Measurements from ENCODE around the gene CCDC107.
A peak's percentile ranks its signal among the peaks of the same experiment; 100 is the strongest.
"Not testable (repeated sequence)": the region's sequence is repeated elsewhere in the genome, so short reads cannot be mapped to it uniquely, and the experiment has no call there.

Gene CCDC107

GRCh38 chr9:35638751-35639150 is 19.3 kb upstream of the CCDC107 start:
- not testable (repeated sequence) for DNase-seq

GRCh38 chr9:35639225-35639624 is 18.9 kb upstream of the CCDC107 start:
- not testable (repeated sequence) for DNase-seq

GRCh38 chr9:35639631-35640030 is 18.5 kb upstream of the CCDC107 start:
- no peak for DNase-seq

- not testable (repeated sequence) for DNase-seq
Measured at GRCh38 chr9:35640431-35640830, 17.7 kb upstream of the CCDC107 start.

- DNase-seq: not testable (repeated sequence)
Measured at GRCh38 chr9:35641478-35641877, 16.6 kb upstream of the CCDC107 start.

GRCh38 chr9:35643046-35643445 is 15.0 kb upstream of the CCDC107 start:
- DNase-seq: no peak

- DNase-seq: not testable (repeated sequence)
Measured at GRCh38 chr9:35645736-35646135, 12.4 kb upstream of the CCDC107 start.

- DNase-seq: no peak
Measured at GRCh38 chr9:35646153-35646532, 11.9 kb upstream of the CCDC107 start.

- peak; percentile 91 to 93 for DNase-seq
Measured at GRCh38 chr9:35646533-35647265, 11.4 kb upstream of the CCDC107 start.

- DNase-seq: peak; percentile 63 to 66
Measured at GRCh38 chr9:35649431-35650340, 8.4 kb upstream of the CCDC107 start.

- peak; percentile 64 to 71 for DNase-seq
Measured at GRCh38 chr9:35650341-35651158, 7.5 kb upstream of the CCDC107 start, which contains the start of gene SIT1. Gene SIT1 (minus strand): TSS chr9:35650931. CDS start chr9:35650853, 78 bp downstream.

- no peak for DNase-seq
Measured at GRCh38 chr9:35651956-35652828, 5.9 kb upstream of the CCDC107 start.

- no peak for DNase-seq
Measured at GRCh38 chr9:35652829-35653209, 5.3 kb upstream of the CCDC107 start.

GRCh38 chr9:35653611-35654010 is 4.5 kb upstream of the CCDC107 start:
- no peak for DNase-seq

GRCh38 chr9:35656348-35656747 is 1.7 kb upstream of the CCDC107 start:
- DNase-seq: no peak

- no peak for DNase-seq
Measured at GRCh38 chr9:35656831-35657545, 1.1 kb upstream of the CCDC107 start.

- DNase-seq: peak; percentile 96 to 97
Measured at GRCh38 chr9:35657546-35658136, 451 bp upstream of the CCDC107 start, which contains the start of gene RMRP. Gene RMRP (minus strand): TSS chr9:35658019.

GRCh38 chr9:35658968-35659220 is 802 bp downstream of the CCDC107 start:
- peak in 1 of 2 experiments; percentile 36 for DNase-seq

- no peak for DNase-seq
Measured at GRCh38 chr9:35659340-35659739, 1.2 kb downstream of the CCDC107 start.

- DNase-seq: no peak
Measured at GRCh38 chr9:35660966-35661415, 2.9 kb downstream of the CCDC107 start.
